Ovary (tissue), 9 donors: ENCODE measurements around the gene COL6A3. TPM values are rescaled to one million over a fixed set of nuclear protein-coding genes. Genes with fewer than 3 reads are reported as not detected.

Source experiments
- DNase-seq, 5 donors: peaks; one replicate each; pipeline ENCODE4 v3.0.0-alpha.2; 2019 to 2020
- H3K27ac ChIP-seq, 2 donors: fragments of 200-600 bp; one replicate each; pipeline versions ENCODE4 v1.5.1 to v1.8.0; 2019 to 2022
- H3K27me3 ChIP-seq: fragments of 200-600 bp; one replicate; pipeline ENCODE4 v1.8.0; 2022
- H3K36me3 ChIP-seq: fragments of 200-600 bp; sonication (generic); one replicate; pipeline ENCODE4 v1.5.1; 2019
- H3K4me1 ChIP-seq: one replicate; pipeline ENCODE4 v1.8.1; 2013; ENCODE audit warnings: mild to moderate bottlenecking, moderate library complexity; ENCODE audit not compliant: insufficient read depth
- H3K4me3 ChIP-seq: fragments of 200-600 bp; sonication (generic); one replicate; pipeline ENCODE4 v1.5.1; 2017
- H3K9me3 ChIP-seq, 2 donors: fragments of 200-600 bp in 1 of 2; sonication (generic) in 1 of 2; one replicate each; pipeline versions ENCODE4 v1.5.1 to v1.8.1; 2013 to 2019; ENCODE audit warnings: mild to moderate bottlenecking in 1 of 2, moderate library complexity in 1 of 2
- CTCF ChIP-seq, 3 donors: fragments of 450-650 bp in 2 of 3; fragments of 200-600 bp in 1 of 3; IDR thresholded peaks; one replicate each; pipeline versions ENCODE4 v1.5.1 to v1.8.0; 2016 to 2022; ENCODE audit warnings: antibody characterized with exemption in 3 of 3, mild to moderate bottlenecking in 1 of 3
- EP300 ChIP-seq: sonication (generic); formaldehyde crosslinking; IDR thresholded peaks from one replicate; pipeline ENCODE4 v1.6.1; 2017; ENCODE audit warnings: antibody characterized with exemption
- POLR2A ChIP-seq: fragments of 450-650 bp; IDR thresholded peaks from one replicate; pipeline ENCODE4 v1.6.1; 2017; ENCODE audit warnings: antibody characterized with exemption, mild to moderate bottlenecking, moderate library complexity
- WGBS, 3 donors: extraction: QIAGEN DNeasy Blood & Tissue Kit in 1 of 3; methylation state at CpG; one replicate each; pipeline versions ENCODE4 v1.1.5 to v1.1.7; 2013 to 2017; 5-methylcytosine and 5-hydroxymethylcytosine counted together
- intact Hi-C, 4 donors: fragments of 100-400 bp; cut with DNase I; formaldehyde crosslinking; loops; one replicate each; pipeline versions ENCODE4 v1.11.0 to v1.15.1; 2022 to 2023
- polyA plus RNA-seq, 2 donors: library from polyadenylated mRNA; stranded (reverse); fragments of 200-250 nt in 1 of 2; fragments of 350-450 nt in 1 of 2; fragmentation: Illumina TruSeq in 1 of 2; extraction: RNeasy Lipid Tissue Mini Kit (QIAGEN cat#74804) in 1 of 2; gene quantifications; one replicate each; pipeline ENCODE4 v1.2.3, GENCODE V29; 2013 to 2014
- total RNA-seq, 7 donors: library from RNA; depleted of rRNA in 2 of 7; stranded (reverse); fragments of >200 nt in 2 of 7; fragmentation: NEBNext Ultra II Directional in 3 of 7; extraction: Animal tissue kit (Norgen Biotek cat#: 25700) in 3 of 7; gene quantifications; one replicate each; pipeline versions ENCODE4 v1.1.0 to v1.2.4, GENCODE V29; 2016 to 2023
- donor health status: DM: no; HTN: no; CAD: no; lungs with moderate emphysema.
- donor health status: DM: no; HTN: no; CAD: no.
- donor health status: Bipolar disorder and iron deficiency.
- donor health status: DM: yes; HTN: yes; CAD: no.
- donor health status: DM: no; HTN: no; CAD: no.
- donor health status: DM: yes; HTN: yes; CAD: no.

The COL6A3 gene
- total and polyA plus RNA-seq, 9 donors, result 105 to 520 (median 378) TPM

DNA sequence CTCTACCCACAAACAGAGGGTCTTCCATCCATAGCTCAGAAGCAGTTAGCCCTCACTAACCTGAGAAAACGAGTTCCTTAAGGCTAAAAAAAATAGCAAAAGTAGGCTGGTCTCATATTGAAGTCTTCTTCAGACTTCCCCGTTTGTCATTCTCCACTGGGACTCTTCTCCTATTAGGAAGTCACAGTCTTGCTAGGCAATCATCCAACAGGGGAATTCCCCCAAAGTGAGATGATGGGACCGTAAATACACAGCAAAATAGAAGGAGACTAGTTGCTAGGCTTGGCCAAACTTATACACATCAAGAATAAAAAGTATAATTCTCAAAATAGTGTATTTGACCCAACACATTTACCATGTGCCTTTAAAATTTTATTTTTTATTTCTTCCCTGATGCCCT, 34.3 kb downstream of the COL6A3 start:
- intact Hi-C loops, result no loop called here
- no peak for DNase-seq
- TF ChIP-seq EP300 (no peak), CTCF (IDR thresholded peaks at IDR 0.05) (no peak), POLR2A (no peak)
- H3K4me3 ChIP-seq, result no peak overlapping the region
- H3K9me3 ChIP-seq, result no peaks in the 10 kb centered on the region
- H3K4me1 ChIP-seq, result peaks cover under 1% of the 10 kb centered on the region
- H3K27ac ChIP-seq, result no peak overlapping the region
- H3K27me3 ChIP-seq, result no peaks in the 10 kb centered on the region
- no peaks in the 10 kb centered on the region for H3K36me3 ChIP-seq
- 71 to 86% (median 82%) methylated on average over 3 of the region's 3 CpGs for WGBS, 3 donors

DNA sequence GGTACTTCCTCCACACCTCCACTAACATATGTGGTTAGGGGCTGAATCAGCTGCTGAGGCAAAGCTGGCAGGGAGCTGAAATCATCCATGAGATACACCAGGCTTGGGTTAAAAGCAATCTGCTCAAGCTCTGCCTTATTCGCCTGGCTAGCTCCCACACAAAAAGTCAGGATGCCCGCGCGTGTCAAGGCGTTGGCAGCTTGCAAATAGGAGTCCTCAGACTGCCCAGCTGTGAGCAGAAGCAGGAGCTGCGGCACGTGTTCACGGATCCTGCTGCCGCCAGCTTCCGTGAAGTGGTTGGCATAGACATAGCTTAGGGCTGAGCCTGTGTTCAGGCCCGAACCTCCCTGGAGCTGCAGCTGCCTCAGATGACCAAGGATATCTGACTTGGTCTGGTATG, 35.3 kb downstream of the COL6A3 start:
- Histone ChIP-seq H3K9me3 (no peaks in the 10 kb centered on the region), H3K27me3 (no peaks in the 10 kb centered on the region), H3K27ac (no peak overlapping the region), H3K4me1 (no peaks in the 10 kb centered on the region), H3K36me3 (no peaks in the 10 kb centered on the region), H3K4me3 (no peak overlapping the region)
- DNase-seq, result no peak
- intact Hi-C loops, result no loop called here
- TF ChIP-seq EP300, result no peak
- TF ChIP-seq POLR2A, result no peak
- TF ChIP-seq CTCF (IDR thresholded peaks at IDR 0.05), result no peak
- 92 to 93% (median 92%) methylated on average over 11 of the region's 11 CpGs for WGBS, 3 donors

- peaks cover 1% of the 10 kb centered on the region for H3K4me1 ChIP-seq
These were observed 39.5 kb downstream of the COL6A3 start for GRCh38 chr2:237374284-237375060.

GRCh38 chr2:237371856-237372255, 42.1 kb downstream of the COL6A3 start:
- H3K36me3 ChIP-seq, result no peaks in the 10 kb centered on the region
- H3K4me3 ChIP-seq, result no peak overlapping the region
- no peaks in the 10 kb centered on the region for H3K27me3 ChIP-seq
- intact Hi-C loops, result no loop called here
- 91 to 93% (median 91%) methylated on average over 24 of the region's 24 CpGs for WGBS, 3 donors
- H3K4me1 ChIP-seq, result peaks cover 2% of the 10 kb centered on the region
- no peak overlapping the region for H3K27ac ChIP-seq
- DNase-seq, result no peak
- H3K9me3 ChIP-seq, result no peaks in the 10 kb centered on the region
- TF ChIP-seq EP300, result no peak
- TF ChIP-seq CTCF (IDR thresholded peaks at IDR 0.05), result no peak
- TF ChIP-seq POLR2A, result no peak

More at GRCh38 chr2:237374284-237375060, 39.5 kb downstream of the COL6A3 start:
- no peaks in the 10 kb centered on the region for H3K27me3 ChIP-seq
- DNase-seq, result no peak
- intact Hi-C loops, result no loop called here
- H3K36me3 ChIP-seq, result no peaks in the 10 kb centered on the region
- H3K27ac ChIP-seq, result no peak overlapping the region
- H3K4me3 ChIP-seq, result no peak overlapping the region
- WGBS, 3 donors, result 84 to 90% (median 86%) methylated on average over 34 to 35 of the region's 35 CpGs
- no peaks in the 10 kb centered on the region for H3K9me3 ChIP-seq
- no peak for TF ChIP-seq POLR2A

- Histone ChIP-seq H3K9me3 (no peaks in the 10 kb centered on the region), H3K27ac (no peak overlapping the region), H3K4me1 (peaks cover 9% of the 10 kb centered on the region), H3K4me3 (no peak overlapping the region), H3K36me3 (no peaks in the 10 kb centered on the region), H3K27me3 (no peaks in the 10 kb centered on the region)
- TF ChIP-seq CTCF (IDR thresholded peaks at IDR 0.05), result no peak
- TF ChIP-seq POLR2A, result no peak
- DNase-seq, result no peak
- WGBS, 3 donors, result 88 to 89% (median 89%) methylated on average over 19 of the region's 19 CpGs
- intact Hi-C loops, result no loop called here
These were observed 48.3 kb downstream of the COL6A3 start for GRCh38 chr2:237365671-237366070.
